Tibial nerve (tissue), 3 donors: Measurements from ENCODE around the gene RAB10.

Experiments used
- POLR2A ChIP-seq, 2 donors: fragments of 450-650 bp; IDR thresholded peaks; one replicate each; pipeline ENCODE4 v1.6.1; 2017; ENCODE audit warnings: antibody characterized with exemption in 2 of 2, mild to moderate bottlenecking in 2 of 2, moderate library complexity in 2 of 2
- TF ChIP-seq, protein P1 (sequence below), 5 experiments: fragments of 200-600 bp in 3 of 5; fragments of 450-650 bp in 2 of 5; sonication (generic) in 3 of 5; IDR thresholded peaks; one replicate each; pipeline ENCODE4 v1.5.1; 2016 to 2019; ENCODE audit warnings: antibody characterized with exemption in 5 of 5, mild to moderate bottlenecking in 3 of 5, moderate library complexity in 2 of 5

- TF ChIP-seq, protein P1, sequence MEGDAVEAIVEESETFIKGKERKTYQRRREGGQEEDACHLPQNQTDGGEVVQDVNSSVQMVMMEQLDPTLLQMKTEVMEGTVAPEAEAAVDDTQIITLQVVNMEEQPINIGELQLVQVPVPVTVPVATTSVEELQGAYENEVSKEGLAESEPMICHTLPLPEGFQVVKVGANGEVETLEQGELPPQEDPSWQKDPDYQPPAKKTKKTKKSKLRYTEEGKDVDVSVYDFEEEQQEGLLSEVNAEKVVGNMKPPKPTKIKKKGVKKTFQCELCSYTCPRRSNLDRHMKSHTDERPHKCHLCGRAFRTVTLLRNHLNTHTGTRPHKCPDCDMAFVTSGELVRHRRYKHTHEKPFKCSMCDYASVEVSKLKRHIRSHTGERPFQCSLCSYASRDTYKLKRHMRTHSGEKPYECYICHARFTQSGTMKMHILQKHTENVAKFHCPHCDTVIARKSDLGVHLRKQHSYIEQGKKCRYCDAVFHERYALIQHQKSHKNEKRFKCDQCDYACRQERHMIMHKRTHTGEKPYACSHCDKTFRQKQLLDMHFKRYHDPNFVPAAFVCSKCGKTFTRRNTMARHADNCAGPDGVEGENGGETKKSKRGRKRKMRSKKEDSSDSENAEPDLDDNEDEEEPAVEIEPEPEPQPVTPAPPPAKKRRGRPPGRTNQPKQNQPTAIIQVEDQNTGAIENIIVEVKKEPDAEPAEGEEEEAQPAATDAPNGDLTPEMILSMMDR (IDR thresholded peaks at IDR 0.05) = no peak
- TF ChIP-seq POLR2A (IDR thresholded peaks at IDR 0.05) = no peak
Observed at GRCh38 chr2:25991965-25992364, 41.9 kb upstream of the RAB10 start.
